GM18499 (cell line): Measurements from ENCODE around the gene NOS1AP.

Experiments
- ATAC-seq: cut with Tn5 transposase; IDR thresholded peaks from one replicate; pipeline ENCODE4 v1.9.1; 2021; ENCODE audit warnings: moderate number of reproducible peaks; ENCODE audit not compliant: insufficient read depth, unreplicated experiment

The NOS1AP gene

DNA sequence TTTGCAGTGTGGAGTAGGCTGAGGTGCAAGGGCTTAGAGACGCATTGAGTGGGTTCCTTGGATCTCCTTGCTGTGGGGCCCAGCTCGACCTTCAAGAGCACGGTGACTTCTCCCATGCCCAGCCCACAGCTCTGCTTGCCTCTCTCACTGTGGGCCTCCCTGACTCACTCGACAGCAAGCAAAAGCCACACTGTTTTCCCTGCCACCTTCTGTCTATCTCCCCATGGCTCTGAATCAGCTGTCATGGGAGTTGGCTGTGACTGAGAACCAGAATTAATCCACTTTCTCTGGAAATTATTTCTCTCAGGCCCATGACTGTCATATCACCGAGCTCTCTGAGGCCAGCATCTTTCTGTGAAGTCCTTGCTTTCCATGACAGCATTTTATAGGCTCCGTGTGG, 140.7 kb downstream of the NOS1AP start:
- no peak for ATAC-seq

DNA sequence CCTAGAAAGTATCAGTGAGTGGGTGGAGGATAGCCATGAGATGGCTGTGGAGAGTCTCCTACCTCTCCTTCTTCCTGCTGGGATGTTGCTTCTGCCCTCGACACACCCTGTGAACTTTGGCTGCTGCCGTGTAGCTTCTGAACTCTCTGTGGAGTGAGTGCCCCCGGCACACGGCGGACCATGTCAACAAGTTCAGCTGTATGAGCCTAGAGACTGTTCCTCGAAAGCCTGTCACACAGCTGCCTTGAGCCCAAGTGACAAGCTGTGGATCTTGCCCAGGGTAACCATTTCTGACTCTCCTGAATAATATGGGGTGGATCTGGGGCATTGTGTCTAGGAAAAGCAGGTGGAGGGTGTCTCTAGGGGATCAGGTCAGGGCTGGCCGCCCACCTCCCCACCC, 143.2 kb downstream of the NOS1AP start:
- ATAC-seq: no peak

DNA sequence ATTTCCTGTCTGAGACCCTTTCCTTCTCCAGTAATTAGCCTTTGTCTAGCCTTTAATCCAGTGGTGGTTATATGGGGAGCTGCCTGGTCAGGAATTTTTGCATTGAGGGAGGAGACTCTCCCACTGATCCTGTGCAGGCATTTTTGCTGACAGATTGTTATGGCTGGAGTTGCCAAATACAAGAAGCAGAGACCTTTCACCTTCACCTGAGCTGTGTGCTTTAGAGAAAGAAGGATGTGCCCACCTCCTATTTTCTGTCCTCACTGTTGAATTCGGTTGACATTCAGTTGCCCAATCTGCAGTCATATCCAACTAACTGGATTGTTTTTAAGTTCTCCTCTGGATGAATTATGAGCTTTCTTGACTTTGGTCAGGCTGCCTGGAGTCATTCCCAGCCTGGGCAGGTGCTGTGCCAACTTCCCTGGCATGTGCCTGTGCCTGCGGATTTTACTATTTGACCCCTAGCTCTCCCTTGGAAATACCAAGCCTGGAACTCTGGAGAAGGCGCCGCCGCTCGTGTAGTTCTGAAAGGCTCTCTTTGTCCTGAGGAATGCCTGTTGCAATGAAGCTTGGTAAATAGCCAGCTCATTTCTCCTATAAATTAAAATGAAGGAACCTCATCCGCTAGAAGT, 143.9 kb downstream of the NOS1AP start:
- ATAC-seq: no peak

DNA sequence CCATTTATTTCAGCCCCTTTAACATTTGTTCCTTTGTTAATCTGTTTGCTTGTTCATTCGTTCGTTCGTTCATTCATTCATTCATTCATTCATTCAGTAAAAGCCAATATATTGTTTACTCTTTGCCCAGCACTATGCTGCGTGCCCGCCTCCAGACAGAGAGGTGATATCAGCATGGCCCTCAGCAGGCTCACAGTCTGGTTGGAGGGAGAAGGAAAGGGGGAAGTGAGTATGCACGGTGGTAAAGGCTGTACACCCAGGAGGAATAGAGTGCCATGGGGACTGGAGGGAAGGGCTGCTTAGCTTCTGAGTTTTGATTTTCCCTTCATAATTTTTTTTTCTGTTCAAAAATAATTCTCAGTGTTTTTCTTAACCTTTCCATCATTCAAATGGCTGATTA, 144.7 kb downstream of the NOS1AP start:
- no peak for ATAC-seq

DNA sequence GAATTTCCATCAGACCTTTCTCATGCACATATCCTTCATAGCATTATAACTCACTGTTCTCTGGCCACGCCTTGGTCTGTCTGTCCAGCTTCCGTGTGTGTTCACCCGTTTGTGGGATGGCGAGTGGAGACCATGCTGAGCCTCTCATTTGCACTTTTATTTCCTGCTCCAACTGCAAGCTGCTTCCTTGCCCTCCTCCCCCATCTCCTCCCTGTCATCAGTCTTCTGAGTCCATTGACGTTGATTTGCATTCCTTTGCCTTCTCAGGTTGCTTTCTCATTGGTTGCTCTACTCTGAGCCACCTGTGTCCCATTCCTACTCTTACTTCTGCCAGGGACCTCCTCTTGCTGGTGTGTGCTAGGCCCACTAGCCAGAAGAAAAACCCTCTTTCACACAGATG, 146.4 kb downstream of the NOS1AP start:
- no peak for ATAC-seq

DNA sequence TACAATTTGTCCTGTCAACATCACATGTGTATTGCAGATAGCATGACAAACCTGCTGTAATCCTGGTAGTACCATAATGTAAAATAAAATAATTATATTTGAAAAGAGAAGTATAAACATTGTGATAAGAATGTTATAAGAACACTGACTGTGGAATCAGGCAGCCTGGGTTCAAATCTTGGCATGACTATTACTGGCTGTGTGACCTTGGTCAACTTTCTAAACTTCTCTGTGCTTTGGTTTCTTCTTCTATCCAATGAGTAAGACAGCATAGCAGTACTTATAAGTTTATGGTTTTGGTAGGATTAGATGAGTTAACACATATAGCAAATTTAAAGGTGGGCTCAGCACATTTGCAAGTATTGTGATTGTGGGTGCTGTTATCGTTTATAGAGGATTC, 147.1 kb downstream of the NOS1AP start:
- no peak for ATAC-seq

DNA sequence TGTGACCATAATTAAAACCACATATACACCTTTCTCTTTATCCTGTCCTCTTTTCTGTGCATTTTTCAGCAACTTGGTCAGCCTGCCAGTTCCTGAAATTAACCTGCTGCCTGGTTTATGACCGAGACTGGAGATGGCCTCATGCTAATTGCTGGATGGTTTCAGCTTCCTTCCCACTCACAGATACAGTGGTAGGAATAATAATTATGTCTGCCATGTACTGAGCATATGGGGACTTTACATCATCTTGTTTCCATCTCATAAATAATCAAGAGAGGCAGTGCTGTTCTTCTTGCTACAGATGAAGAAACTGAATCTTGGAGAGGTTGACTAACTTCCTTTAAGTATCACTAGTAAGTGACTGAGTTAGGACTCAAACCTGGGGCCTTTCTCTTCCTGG, 148.2 kb downstream of the NOS1AP start:
- ATAC-seq: no peak

DNA sequence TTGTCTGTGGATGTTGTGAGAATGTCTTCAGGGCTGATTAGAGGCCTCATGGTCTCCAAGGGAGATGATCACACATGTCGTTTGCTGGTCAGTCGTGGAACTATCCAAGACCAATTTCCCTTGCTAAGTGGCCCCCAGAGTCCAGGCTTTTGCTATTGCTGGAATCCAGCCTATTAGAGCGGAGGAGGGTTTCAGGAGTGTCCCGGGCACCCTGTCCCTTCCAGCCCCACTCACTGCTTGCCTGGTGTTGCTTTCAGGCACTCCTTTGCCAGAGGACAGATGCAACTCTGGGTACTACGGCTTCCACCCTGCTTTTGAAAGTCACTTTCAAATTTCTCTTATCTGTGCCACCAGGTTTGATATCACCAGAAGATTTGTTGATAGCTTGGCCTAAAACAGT, 149.1 kb downstream of the NOS1AP start:
- no peak for ATAC-seq

DNA sequence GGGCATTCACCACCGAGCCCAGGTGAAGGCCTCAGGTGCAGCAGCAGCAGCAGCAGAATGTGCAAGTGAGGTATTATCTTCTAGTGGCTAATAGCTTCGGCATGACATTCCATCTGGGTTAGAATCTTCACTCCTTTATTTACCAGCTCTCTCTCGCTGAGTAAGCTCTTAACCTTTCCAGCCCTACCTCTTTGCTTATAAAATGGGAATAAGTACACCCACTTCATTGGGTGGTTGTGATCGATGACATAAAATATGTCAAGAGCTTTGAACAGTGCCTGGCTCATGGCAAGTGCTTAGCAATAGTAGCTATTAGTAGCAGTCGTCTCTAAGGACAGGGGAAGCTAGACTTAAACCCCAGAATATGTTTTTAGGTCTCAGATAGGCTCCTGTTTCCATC, 149.5 kb downstream of the NOS1AP start:
- ATAC-seq: no peak

DNA sequence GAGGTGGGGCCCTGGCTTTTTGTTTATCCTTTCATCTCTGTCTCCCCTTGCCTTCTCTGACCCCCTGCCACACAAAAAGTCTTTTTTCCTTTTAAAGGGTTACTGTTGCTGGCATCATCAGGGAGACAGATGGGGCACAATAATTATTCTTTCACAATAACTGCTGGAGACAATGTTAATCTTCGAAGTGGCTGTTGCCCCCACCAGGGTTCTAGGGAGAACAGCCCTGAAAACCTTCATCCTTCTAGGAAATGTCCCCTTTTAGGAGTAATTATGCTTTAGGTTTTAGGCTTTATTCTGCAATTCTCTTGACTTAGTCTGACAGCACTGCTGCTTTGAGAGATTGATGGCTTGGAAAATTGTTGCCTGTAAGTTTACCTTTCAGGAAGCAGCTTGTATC, 150.0 kb downstream of the NOS1AP start:
- no peak for ATAC-seq

DNA sequence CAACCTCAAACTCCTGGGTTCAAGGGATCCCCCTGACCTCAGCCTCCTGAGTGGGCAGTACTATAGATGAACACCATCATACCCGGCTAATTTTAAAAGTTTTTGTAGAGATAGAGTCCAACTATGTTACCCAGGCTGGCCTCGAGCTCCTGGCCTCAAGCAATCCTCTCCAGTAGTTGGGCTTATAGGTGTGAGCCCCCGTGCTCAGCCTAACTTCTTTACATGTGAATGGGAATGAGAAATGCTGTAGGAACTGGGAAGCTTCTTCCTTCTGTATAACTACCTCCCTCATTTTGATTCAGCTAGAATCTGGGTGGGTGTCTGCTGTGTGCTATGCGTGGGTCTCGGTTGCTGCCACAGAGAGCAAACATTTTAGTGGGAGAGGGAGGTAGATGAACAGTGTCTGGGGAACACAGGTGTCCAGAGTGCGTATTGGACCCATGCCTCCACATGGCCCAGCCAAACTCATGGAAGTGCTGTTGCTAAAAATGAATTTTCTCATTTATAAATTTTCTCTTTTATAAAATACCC, 150.6 kb downstream of the NOS1AP start:
- ATAC-seq: no peak

DNA sequence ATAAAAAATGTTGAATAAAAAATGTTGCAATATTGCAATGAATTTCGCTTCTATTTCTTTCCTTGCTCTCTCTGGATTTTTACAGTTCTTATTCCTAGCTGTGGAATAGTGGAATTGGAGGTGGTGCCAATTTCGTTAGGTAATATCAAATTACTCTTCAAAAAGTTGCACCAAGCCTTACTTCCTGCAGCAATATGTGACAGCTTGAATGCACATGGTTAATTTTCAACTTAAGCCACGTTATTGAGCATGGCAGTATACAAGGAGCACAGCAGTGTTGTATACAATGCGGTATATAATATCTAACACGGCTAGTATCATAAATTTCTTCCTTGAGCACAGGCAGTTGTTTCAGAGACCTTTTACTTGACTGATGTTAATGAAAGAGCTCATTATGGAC, 152.5 kb downstream of the NOS1AP start:
- no peak for ATAC-seq

DNA sequence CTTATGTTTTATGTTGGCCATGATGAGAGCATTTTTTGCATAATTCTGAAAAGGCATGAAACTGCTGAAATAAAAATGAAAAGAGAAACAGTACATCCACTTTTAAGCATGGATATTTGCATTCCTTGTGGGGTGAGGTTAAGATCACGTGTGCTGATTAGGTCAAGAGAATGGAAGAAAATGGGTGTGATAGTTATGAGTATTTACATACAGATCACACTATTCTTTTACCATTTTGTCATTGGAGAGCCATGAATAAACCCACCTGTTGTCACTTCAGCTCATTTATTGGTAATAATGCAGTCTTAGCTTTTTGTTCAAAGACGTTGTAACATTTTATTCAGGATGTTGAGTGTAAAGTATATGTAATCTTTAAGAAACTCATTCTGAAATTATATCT, 153.2 kb downstream of the NOS1AP start:
- no peak for ATAC-seq

DNA sequence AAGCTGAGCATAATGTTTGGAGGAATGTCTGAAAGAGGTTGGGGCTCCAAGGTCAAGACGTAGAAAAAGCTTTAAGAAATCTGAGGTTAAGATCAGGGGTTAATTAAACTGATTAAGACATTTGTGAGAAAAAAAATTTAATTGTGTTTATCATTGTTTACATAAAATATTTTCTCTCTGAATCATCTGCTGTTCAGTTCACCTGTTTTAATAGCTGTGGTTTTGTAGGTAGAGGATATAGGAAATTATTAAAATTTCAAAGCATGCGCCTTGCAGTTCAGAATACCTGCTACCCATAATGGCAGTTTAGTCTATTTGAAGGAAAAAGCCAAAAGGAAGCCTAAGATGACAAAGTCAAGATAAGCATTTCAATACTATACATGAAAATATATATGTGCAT, 154.0 kb downstream of the NOS1AP start:
- no peak for ATAC-seq

DNA sequence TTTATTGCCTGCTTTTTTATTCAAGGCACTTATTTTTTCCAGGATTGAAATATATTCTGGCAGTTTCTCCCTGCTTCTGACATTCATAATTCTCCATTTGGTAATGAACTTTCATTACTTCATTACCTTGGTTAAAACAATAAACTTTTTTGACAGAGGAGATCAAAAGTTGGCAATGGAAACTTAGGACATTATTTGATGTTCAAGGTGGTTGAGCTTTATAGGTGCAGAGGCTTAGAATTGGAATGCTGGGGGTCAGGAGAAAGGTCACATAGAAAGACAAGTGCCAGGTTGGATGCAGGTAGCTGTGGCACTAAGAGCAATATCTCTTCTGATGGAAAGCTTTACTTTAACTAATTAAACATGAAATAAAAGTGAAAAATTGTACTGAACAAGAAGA, 154.8 kb downstream of the NOS1AP start:
- no peak for ATAC-seq

DNA sequence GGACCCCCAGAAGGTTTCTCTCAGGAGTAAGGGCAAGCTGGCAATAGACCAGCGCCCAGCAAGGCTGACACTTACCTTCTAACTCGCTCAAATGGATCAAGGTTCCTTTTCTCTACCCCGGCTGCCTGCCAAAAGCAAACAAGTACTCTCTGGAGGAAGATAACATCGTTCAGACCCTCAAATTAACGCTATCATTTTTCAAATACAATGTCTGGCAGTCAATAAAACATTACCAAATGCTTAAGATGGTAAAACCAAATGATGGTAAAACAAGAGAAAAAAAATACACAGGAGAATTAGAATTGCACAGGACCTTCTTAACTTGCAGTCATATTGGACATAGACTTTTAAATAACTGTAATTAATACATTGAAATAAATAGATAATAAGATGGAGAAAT, 159.1 kb downstream of the NOS1AP start:
- ATAC-seq: no peak

DNA sequence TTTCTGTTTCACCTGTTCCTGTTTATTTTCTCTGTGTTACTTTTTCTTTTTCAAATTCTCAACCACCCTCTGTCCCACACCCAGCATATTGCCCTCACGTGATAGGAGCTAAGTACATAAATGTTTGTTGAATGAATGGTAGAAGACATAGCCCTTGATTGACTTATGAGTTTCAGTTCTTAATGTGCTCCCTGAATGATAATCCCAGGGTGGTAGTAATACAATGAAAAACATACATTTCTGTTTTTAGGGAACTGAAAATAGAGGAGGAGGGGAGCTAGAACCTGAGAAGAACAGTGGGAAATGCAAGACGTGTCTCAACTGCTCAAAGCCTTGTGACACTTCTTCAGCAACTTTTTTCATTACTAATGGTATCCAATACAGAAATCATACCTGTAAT, 160.1 kb downstream of the NOS1AP start:
- ATAC-seq: no peak

DNA sequence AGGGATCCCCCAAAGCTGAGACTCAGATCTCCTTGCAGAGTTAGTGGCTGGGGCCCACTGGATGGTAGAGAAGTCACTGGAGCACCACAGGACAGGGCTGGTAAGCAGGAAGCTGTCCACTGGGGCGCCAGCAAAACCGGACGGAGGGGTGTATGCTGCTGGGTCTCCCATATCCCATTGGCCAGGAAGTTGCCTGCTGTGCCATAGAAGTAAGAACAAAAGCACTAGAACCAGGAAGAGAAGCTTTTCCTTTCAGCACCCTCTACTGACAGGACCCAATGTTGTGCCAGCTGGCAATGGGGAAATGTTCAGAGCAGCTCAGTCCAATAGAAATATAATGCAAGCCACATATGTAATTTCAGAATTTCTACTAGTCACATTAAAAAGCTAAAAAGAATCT, 160.6 kb downstream of the NOS1AP start:
- ATAC-seq: no peak

DNA sequence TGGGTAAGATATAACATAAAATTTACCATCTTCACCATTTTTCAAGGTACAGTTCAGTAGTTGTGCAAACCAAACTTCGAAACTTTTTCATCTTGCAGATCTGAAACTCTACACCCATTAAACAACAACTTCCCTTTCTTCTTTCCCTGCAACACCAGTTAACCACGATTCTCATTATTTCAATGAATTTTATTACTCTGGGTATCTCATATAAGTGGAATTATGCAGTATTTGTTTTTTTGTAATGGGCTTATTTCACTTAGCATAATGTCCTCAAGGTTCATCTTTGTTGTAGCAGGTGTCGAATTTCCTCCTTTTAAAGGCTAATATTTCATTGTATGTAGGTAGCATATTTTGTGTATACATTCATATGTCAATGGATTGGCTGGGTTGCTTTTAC, 161.0 kb downstream of the NOS1AP start:
- no peak for ATAC-seq

DNA sequence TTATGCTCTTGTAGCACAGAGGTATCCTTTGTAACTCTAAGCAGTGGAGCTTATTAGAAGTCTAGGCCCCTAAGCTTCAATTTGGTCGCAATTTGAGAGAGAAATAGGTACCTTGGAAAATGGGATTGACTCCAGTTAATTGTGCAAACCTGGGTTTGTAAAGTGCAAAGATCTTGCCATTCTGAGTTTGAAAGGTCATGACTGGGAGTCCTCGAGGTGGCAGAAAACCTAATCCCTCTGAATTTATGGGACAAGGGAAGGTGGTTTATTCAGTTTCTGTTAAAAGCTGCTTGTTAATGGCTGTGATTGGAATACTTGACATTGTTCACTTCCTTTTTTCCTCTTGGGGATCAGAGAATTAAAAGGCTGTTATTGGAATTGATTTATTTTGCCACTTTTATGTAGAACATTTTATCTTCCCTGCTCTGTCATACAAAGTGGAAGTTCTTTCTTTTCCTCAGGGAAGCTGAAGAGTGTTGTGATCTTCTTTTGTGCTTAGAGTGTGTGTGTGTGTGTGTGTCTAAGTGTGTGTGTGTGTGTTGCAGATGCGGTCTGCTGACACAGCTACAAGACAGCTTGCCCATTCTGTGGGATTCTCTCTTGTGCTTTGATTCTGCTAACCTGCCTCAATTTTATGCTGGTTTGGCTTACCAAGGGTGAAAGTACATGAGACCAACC, 162.7 kb downstream of the NOS1AP start:
- no peak for ATAC-seq

DNA sequence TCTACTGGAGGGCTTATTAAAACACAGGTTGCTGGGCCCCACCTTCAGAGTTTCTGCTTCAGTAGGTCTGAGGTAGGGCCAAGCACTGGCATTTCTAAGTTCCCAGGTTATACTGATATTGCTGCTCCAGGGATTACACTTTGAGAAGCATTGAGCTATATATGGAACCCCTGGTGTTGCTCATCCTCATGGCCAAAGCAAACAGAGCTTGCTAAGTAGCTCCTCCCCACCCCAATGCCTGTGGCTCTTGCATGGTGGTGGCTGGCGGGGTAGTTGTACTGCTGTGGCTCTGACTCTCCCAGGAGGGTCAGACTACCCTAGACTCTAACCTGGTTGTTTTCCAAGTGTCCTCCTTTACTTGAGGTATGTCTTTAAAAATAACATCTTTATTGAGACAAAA, 163.6 kb downstream of the NOS1AP start:
- no peak for ATAC-seq

DNA sequence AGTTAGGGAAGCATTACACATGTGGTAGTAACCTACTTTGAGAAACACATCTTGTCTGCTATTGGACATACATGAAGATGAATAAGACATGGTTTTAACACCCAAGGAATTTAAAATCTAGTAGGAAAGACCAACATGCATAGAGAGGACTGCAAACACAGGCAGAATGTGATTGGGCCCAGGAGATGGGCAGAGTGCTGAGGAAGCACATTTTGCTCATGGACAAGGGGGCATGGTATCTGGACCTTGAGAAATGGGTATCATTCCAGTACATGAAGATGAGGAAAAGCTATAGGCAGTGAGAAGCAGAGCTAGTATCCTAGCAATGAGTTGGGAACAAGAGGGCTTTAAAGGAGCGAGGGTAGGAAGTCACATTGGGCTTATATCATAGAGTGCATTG, 164.4 kb downstream of the NOS1AP start:
- ATAC-seq: no peak
